ENCODE measurements around the gene FKBP2.

DNA sequence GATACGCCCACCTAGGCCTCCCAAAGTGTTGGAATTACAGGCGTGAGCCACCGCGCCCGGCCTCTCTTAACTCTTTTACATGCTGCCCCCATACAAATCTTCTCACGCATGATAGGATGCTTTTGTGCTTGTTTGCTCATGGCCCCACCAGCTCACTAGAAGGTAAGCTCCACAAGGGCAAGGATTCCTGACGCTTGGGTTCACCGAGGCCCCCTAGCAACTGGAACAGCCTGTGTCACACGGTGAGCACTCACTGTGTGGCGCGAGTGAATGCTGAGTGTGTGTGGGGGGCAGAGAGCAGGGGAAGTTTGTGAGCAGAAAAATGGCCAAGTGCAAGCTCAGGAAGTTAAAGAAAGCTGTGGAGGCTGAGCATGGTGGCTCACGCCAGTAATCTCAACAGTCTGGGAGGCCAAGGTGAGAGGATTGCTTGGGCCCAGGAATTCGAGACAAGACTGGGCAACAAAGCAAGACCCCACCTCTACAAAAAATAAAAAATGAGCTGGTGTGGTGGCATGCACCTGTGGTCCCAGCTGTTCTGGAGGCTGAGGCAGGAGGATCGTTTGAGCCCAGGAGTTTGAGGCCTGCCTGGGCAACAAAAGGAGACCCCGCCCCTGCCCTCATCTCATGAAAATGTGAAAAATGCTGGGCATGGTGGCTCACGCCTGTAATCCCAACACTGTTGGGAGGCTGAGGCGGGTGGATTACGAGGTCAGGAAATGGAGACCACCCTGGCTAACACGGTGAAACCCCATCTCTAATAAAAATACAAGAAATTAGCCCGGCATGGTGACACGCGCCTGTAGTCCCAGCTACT is 41.3 kb downstream of the FKBP2 start:
- TF ChIP-seq POLR2A (IDR thresholded peaks at IDR 0.05), result no peak
- TF ChIP-seq, protein P1, sequence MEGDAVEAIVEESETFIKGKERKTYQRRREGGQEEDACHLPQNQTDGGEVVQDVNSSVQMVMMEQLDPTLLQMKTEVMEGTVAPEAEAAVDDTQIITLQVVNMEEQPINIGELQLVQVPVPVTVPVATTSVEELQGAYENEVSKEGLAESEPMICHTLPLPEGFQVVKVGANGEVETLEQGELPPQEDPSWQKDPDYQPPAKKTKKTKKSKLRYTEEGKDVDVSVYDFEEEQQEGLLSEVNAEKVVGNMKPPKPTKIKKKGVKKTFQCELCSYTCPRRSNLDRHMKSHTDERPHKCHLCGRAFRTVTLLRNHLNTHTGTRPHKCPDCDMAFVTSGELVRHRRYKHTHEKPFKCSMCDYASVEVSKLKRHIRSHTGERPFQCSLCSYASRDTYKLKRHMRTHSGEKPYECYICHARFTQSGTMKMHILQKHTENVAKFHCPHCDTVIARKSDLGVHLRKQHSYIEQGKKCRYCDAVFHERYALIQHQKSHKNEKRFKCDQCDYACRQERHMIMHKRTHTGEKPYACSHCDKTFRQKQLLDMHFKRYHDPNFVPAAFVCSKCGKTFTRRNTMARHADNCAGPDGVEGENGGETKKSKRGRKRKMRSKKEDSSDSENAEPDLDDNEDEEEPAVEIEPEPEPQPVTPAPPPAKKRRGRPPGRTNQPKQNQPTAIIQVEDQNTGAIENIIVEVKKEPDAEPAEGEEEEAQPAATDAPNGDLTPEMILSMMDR (IDR thresholded peaks at IDR 0.05 in 4 of 5, conservative IDR thresholded peaks at IDR 0.05 in 1 of 5), result no peak

Data from gastrocnemius medialis (tissue), 4 donors.